GM18520 (cell line): ENCODE data around the gene MAPK12.
"Not testable (repeated sequence)": the region's sequence is repeated elsewhere in the genome, so short reads cannot be mapped to it uniquely, and the experiment has no call there.

Experiments used
- ATAC-seq: cut with Tn5 transposase; IDR thresholded peaks from one replicate; pipeline ENCODE4 v1.9.1; 2021; ENCODE audit not compliant: unreplicated experiment

The MAPK12 gene

GRCh38 chr22:50282361-50283155 lies 21.1 kb upstream of the MAPK12 start:
- no peak for ATAC-seq

- no peak for ATAC-seq
These were observed 20.5 kb upstream of the MAPK12 start for GRCh38 chr22:50281957-50282356.

GRCh38 chr22:50281384-50281760 lies 19.9 kb upstream of the MAPK12 start:
- ATAC-seq = no peak

- no peak for ATAC-seq
These were observed 19.4 kb upstream of the MAPK12 start for GRCh38 chr22:50280708-50281383.

GRCh38 chr22:50280022-50280707 lies 18.7 kb upstream of the MAPK12 start:
- ATAC-seq = no peak

GRCh38 chr22:50278956-50279619 lies 17.6 kb upstream of the MAPK12 start:
- ATAC-seq = no peak

- ATAC-seq = no peak
These were observed 17.0 kb upstream of the MAPK12 start for GRCh38 chr22:50278461-50278860.

- no peak for ATAC-seq
These were observed 16.3 kb upstream of the MAPK12 start for GRCh38 chr22:50277761-50278160.

GRCh38 chr22:50276143-50276542 lies 14.7 kb upstream of the MAPK12 start:
- peak; percentile 47 for ATAC-seq

GRCh38 chr22:50275181-50276055 lies 13.9 kb upstream of the MAPK12 start:
- ATAC-seq = no peak

- no peak for ATAC-seq
These were observed 13.3 kb upstream of the MAPK12 start for GRCh38 chr22:50274771-50275170.

GRCh38 chr22:50274311-50274710 lies 12.8 kb upstream of the MAPK12 start:
- ATAC-seq = no peak

GRCh38 chr22:50273781-50274180 lies 12.3 kb upstream of the MAPK12 start:
- not testable (repeated sequence) for ATAC-seq

- ATAC-seq = not testable (repeated sequence)
These were observed 11.9 kb upstream of the MAPK12 start for GRCh38 chr22:50273352-50273751.

GRCh38 chr22:50272044-50272802 lies 10.7 kb upstream of the MAPK12 start:
- no peak for ATAC-seq

GRCh38 chr22:50271519-50271970 lies 10.1 kb upstream of the MAPK12 start:
- ATAC-seq = no peak

GRCh38 chr22:50270666-50271394 lies 9.3 kb upstream of the MAPK12 start:
- ATAC-seq = no peak

GRCh38 chr22:50269970-50270665 lies 8.6 kb upstream of the MAPK12 start, which contains the start of gene MAPK11:
TSS of gene MAPK11 (minus strand) at chr22:50270380. CDS start at chr22:50270292, 88 bp downstream.
- no peak for ATAC-seq
